HepG2 (cell line): ENCODE results near the gene DIPK1A. TPM values are rescaled to one million over a fixed set of nuclear protein-coding genes. Genes with fewer than 3 reads are reported as not detected.

ENCODE experiments used
- ATAC-seq: fragments of 200-7000 bp; cut with Tn5 transposase; 3 replicates; pipeline ENCODE4 v1.9.1; 2020; ENCODE audit warnings: mild to moderate bottlenecking, moderate library complexity
- BruUV-seq: library from RNA; stranded (reverse); fragments of 400-500 nt; replicated peaks from 2 replicates; lab custom pipeline; 2021; lab: Mats Ljungman, UMichigan
- CTCF ChIA-PET: fragments of 300-600 bp; formaldehyde crosslinking; extraction: SDS; loops from one replicate; lab custom pipeline; 2021; ENCODE audit warnings: low total read pairs, inconsistent platforms, low intra/inter-chr PET ratio; lab: Yijun Ruan, JAX
- POLR2A ChIA-PET: fragments of 350-600 bp; sonication (Branson Sonifier 250); formaldehyde crosslinking; loops from one replicate; lab custom pipeline; 2020; ENCODE audit warnings: antibody characterized with exemption, inconsistent platforms; lab: Yijun Ruan, JAX
- DNase-seq: peaks from one replicate; pipeline ENCODE4 v3.0.0-alpha.2; 2015; ENCODE audit warnings: low spot score
- FAIRE-seq: peaks from 3 replicates; lab custom pipeline; 2011; peaks lifted over from hg19 to GRCh38; lab: Jason Lieb, UNC
- H2AFZ ChIP-seq: one replicate; pipeline ENCODE4 v1.6.1; 2011; ENCODE audit warnings: low read length, inconsistent platforms
- H3K27ac ChIP-seq: fragments of 300-600 bp; 3 replicates; pipeline ENCODE4 v1.8.0; 2011; ENCODE audit warnings: mixed run types, mild to moderate bottlenecking, mixed read lengths, low read length, inconsistent platforms; ENCODE audit not compliant: insufficient read depth; ENCODE audit errors: extremely low read length
- H3K27me3 ChIP-seq, 2 experiments: fragments of 200-600 bp in 1 of 2; 2 replicates in 1 of 2; 3 replicates in 1 of 2; pipeline versions ENCODE4 v1.6.0 to v1.8.0; 2011; ENCODE audit warnings: low read length in 2 of 2, mild to moderate bottlenecking in 2 of 2, moderate library complexity in 2 of 2, inconsistent platforms in 1 of 2; ENCODE audit not compliant: insufficient read depth in 2 of 2, control insufficient read depth in 1 of 2
- H3K36me3 ChIP-seq, 2 experiments: fragments of 200-600 bp in 1 of 2; replicated peaks in 1 of 2; 2 replicates in 1 of 2; 3 replicates in 1 of 2; pipeline versions ENCODE4 v1.5.1 to v1.8.0; 2011; ENCODE audit warnings: low read length in 2 of 2, inconsistent platforms in 1 of 2; ENCODE audit not compliant: insufficient read depth in 2 of 2, control insufficient read depth in 1 of 2
- H3K4me1 ChIP-seq: 2 replicates; pipeline ENCODE4 v1.5.1; 2012; ENCODE audit warnings: low read length, inconsistent platforms; ENCODE audit not compliant: insufficient read depth
- H3K4me2 ChIP-seq: 2 replicates; pipeline ENCODE4 v1.6.0; 2011; ENCODE audit warnings: low read depth, low read length, inconsistent platforms
- H3K4me3 ChIP-seq, 3 experiments: fragments of 200-600 bp in 1 of 3; sonication (generic), shearing (Covaris generic) in 1 of 3; replicated peaks in 1 of 3; 2 replicates each; pipeline ENCODE4 v1.5.1; 2011 to 2016; ENCODE audit warnings: low read length in 3 of 3, inconsistent platforms in 2 of 3, low read depth in 2 of 3, mild to moderate bottlenecking in 2 of 3, control low read depth in 1 of 3, mixed read lengths in 1 of 3; ENCODE audit not compliant: insufficient read depth in 1 of 3
- H3K79me2 ChIP-seq: one replicate; pipeline ENCODE4 v1.6.1; 2011; ENCODE audit warnings: low read length, inconsistent platforms; ENCODE audit not compliant: insufficient read depth
- H3K9ac ChIP-seq: 2 replicates; pipeline ENCODE4 v1.6.0; 2011; ENCODE audit warnings: mild to moderate bottlenecking, low read depth, low read length, inconsistent platforms; ENCODE audit not compliant: insufficient read depth
- H3K9me3 ChIP-seq: 2 replicates; pipeline ENCODE4 v1.5.1; 2012; ENCODE audit warnings: mild to moderate bottlenecking, low read length
- H4K20me1 ChIP-seq: 2 replicates; pipeline ENCODE4 v1.6.0; 2011; ENCODE audit warnings: inconsistent platforms, mild to moderate bottlenecking, low read length, moderate library complexity; ENCODE audit not compliant: insufficient read depth
- AGO2 ChIP-seq: fragments of 200-400 bp; formaldehyde crosslinking; optimal IDR thresholded peaks from 2 replicates; pipeline ENCODE3; 2017; ENCODE audit warnings: mild to moderate bottlenecking, low read depth, low read length, moderate library complexity
- PAF1 ChIP-seq: IDR thresholded peaks from 2 replicates; pipeline ENCODE4 v1.6.1; 2016; ENCODE audit warnings: missing genetic modification reagents, missing compliant biosample characterization
- POLR2AphosphoS2 ChIP-seq: IDR thresholded peaks from 2 replicates; pipeline ENCODE4 v1.6.1; 2011; ENCODE audit warnings: low read depth, low read length, improper control_type of control experiment
- POLR2G ChIP-seq: fragments of 200-400 bp; formaldehyde crosslinking; IDR thresholded peaks from 2 replicates; pipeline ENCODE4 v1.6.1; 2018; ENCODE audit warnings: mild to moderate bottlenecking, low read depth, low read length, moderate library complexity
- RBFOX2 ChIP-seq: fragments of 200-400 bp; formaldehyde crosslinking; IDR thresholded peaks from 2 replicates; pipeline ENCODE4 v1.6.1; 2017; ENCODE audit warnings: low read depth, mild to moderate bottlenecking, low read length
- RBM22 ChIP-seq: fragments of 200-400 bp; formaldehyde crosslinking; optimal IDR thresholded peaks from 2 replicates; pipeline ENCODE3; 2017; ENCODE audit warnings: mild to moderate bottlenecking, low read length, moderate library complexity
- ZNF17 ChIP-seq: sonication (generic); formaldehyde crosslinking; IDR thresholded peaks from 2 replicates; pipeline ENCODE4 v1.5.0; 2020; ENCODE audit warnings: mild to moderate bottlenecking, missing genetic modification reagents
- ZNF761 ChIP-seq: sonication (generic); formaldehyde crosslinking; conservative IDR thresholded peaks from 2 replicates; pipeline ENCODE4 v1.4.0; 2020; ENCODE audit warnings: mild to moderate bottlenecking, missing genetic modification reagents
- WGBS: methylation state at CpG from one replicate; pipeline ENCODE4 v1.1.6; 2017; ENCODE audit warnings: low lambda C conversion rate; 5-methylcytosine and 5-hydroxymethylcytosine counted together
- in situ Hi-C: cut with HindIII; loops from 2 replicates; pipeline ENCODE4 v1.10.0; 2017; ENCODE audit warnings: low pct_unique_long_range_greater_than_20kb; ENCODE audit not compliant: extremely low pct_ligation_motif_present
- intact Hi-C: fragments of 100-400 bp; cut with micrococcal nuclease; formaldehyde crosslinking; loops from one replicate; pipeline ENCODE4 v1.10.0; 2022; ENCODE audit not compliant: unreplicated experiment
- polyA plus RNA-seq, 8 experiments: library from polyadenylated mRNA; depleted of rRNA in 3 of 8; stranded (reverse) in 7 of 8; unstranded in 1 of 8; fragments of >200 nt; fragmentation: Illumina TruSeq in 4 of 8; extraction: Trizol in 4 of 8; gene quantifications; 2 replicates each; pipeline versions ENCODE4 v1.2.1 to v1.2.3, GENCODE V29; 2011 to 2016; ENCODE audit warnings: low read depth in 4 of 8, missing spikeins in 1 of 8, mixed read lengths in 1 of 8; ENCODE audit not compliant: insufficient read depth in 1 of 8
- total RNA-seq, 5 experiments: library from RNA; depleted of rRNA; stranded (reverse); fragments of >200 nt; fragmentation: Illumina TruSeq; extraction: Trizol; gene quantifications; 2 replicates each; pipeline ENCODE4 v1.2.3, GENCODE V29; 2016; ENCODE audit warnings: low read depth in 1 of 5
- TF ChIP-seq, protein P1 (sequence below): sonication (generic); formaldehyde crosslinking; IDR thresholded peaks from 2 replicates; pipeline ENCODE4 v1.8.1; 2023; ENCODE audit warnings: missing genetic modification reagents, mild to moderate bottlenecking, borderline replicate concordance
- TF ChIP-seq, protein P2 (sequence below): sonication (generic); formaldehyde crosslinking; IDR thresholded peaks from 2 replicates; pipeline ENCODE4 v1.5.1; 2020; ENCODE audit warnings: missing genetic modification reagents, mild to moderate bottlenecking, borderline replicate concordance

Gene DIPK1A
- total and polyA plus RNA-seq, 2 of the 13 experiments (the other 11 are each of a cell fraction or from before 2014, with no cell fraction given), result 8.4 TPM

DNA sequence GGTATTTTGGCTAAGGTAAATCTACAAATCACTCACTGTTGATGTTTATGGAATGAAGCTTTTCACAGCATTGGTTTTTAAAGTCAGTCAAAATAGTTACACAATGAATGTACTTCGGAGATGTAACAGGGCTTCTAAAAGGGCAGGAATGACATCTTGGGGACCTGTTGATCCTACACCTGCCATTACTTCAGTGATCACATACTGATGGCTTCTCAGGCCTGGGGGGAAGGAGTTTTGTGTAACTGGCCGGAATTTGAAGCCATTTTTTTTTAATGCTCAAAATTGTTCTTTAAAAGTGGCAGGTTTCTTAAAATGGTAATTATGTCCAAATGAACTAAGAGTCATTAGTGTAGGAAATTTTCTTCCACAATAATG is 118.2 kb downstream of the DIPK1A start:
- no peaks in the 10 kb centered on the region for H3K27me3 ChIP-seq
- H3K4me1 ChIP-seq, result peaks cover 21% of the 10 kb centered on the region
- ATAC-seq (no peak), DNase-seq (no peak), FAIRE-seq (no peak)
- POLR2A ChIA-PET, result interaction anchor here (1.5 kb wide), 1 partner anchor 11 kb away, joined by 8 read pairs; the partner anchor contains the start of gene RPL5
- H3K36me3 ChIP-seq, result peaks cover 12 to 62% of the 10 kb centered on the region in 2 experiments
- H2AFZ ChIP-seq, result no peak overlapping the region
- in situ Hi-C loops, result no loop called here
- no TSS peak for BruUV-seq
- TF ChIP-seq PAF1, result peak; percentile 37; the same call in 1 of the 2 replicates
- peak; percentile 25 for TF ChIP-seq AGO2
- TF ChIP-seq, protein P1, sequence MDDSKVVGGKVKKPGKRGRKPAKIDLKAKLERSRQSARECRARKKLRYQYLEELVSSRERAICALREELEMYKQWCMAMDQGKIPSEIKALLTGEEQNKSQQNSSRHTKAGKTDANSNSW (CRISPR knock-in tag), result no peak
- TF ChIP-seq POLR2G, result 0 out of 2 replicates have a peak, but pooled peaks have one; percentile 3
- WGBS, result 46% methylated on average over 2 of the region's 2 CpGs
- intact Hi-C loops, result no loop called here
- no peak overlapping the region for H3K4me2 ChIP-seq
- H3K9me3 ChIP-seq, result no peaks in the 10 kb centered on the region
- no peak overlapping the region for H3K9ac ChIP-seq
- H3K4me3 ChIP-seq, result no peak overlapping the region
- CTCF ChIA-PET, result no interaction called here
- H4K20me1 ChIP-seq, result peaks cover 35% of the 10 kb centered on the region
- peaks cover 24% of the 10 kb centered on the region for H3K79me2 ChIP-seq
- H3K27ac ChIP-seq, result no peak overlapping the region

DNA sequence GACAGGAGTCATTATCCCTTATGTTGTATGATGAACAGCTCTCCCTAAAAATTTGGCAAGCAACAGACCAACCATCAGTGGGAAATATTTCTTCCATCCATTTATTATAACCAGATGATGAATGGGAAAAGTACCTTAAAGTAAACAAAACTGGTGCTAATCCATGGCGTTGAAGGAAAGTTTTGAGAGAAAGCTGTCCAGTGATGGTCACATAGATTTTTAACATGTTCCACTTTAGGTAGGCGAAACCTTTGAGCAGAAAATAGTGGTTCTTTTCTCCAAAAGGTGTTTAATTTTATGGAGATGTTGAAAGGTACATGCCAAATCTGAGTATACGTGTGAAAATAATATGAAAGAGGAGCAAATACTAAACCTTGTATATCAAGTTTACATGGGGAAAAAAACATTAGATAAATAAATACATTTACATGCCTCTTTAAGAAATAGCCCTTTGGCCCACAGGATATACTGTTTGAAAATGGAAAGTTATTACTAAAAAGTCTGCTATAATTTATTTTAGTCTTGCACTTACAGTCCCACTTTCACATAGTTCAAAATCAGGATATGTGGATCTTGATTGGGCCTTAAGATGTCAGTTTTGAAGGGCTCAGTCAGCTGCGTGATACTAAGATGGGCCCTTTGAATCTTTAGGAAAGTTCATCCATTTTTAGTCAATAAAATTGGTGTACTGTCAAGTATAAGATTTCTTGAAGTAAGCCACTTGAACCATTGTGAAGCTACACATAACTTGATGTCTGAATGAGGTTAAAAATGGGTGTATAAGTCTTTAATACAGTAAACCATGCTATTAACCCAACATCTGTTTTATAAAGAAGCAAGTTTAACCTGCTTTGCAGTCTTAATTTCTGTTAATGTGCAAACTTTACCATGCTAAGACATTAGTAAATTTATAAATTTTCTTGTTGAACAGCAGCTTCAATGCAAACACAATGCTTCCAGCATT is 118.9 kb downstream of the DIPK1A start:
- H4K20me1 ChIP-seq, result peaks cover 41% of the 10 kb centered on the region
- peaks cover 12 to 68% of the 10 kb centered on the region in 2 experiments for H3K36me3 ChIP-seq
- H3K9me3 ChIP-seq, result no peaks in the 10 kb centered on the region
- TF ChIP-seq POLR2AphosphoS2 (0 out of 2 replicates have a peak, but pooled peaks have one; percentile 20), AGO2 (peak; percentile 77), RBM22 (peak; percentile 84), ZNF761 (no peak), POLR2G (peak; percentile 48; the same call in 1 of the 2 replicates), ZNF17 (CRISPR knock-in tag) (no peak), RBFOX2 (peak; percentile 72), PAF1 (peak; percentile 85; the same call in 1 of the 2 replicates)
- TF ChIP-seq, protein P2, sequence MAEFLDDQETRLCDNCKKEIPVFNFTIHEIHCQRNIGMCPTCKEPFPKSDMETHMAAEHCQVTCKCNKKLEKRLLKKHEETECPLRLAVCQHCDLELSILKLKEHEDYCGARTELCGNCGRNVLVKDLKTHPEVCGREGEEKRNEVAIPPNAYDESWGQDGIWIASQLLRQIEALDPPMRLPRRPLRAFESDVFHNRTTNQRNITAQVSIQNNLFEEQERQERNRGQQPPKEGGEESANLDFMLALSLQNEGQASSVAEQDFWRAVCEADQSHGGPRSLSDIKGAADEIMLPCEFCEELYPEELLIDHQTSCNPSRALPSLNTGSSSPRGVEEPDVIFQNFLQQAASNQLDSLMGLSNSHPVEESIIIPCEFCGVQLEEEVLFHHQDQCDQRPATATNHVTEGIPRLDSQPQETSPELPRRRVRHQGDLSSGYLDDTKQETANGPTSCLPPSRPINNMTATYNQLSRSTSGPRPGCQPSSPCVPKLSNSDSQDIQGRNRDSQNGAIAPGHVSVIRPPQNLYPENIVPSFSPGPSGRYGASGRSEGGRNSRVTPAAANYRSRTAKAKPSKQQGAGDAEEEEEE (CRISPR knock-in tag), result no peak
- no peak for DNase-seq
- H3K4me3 ChIP-seq, result no peak overlapping the region
- FAIRE-seq, result no peak
- in situ Hi-C loops, result no loop called here
- H3K4me2 ChIP-seq, result no peak overlapping the region
- ChIA-PET POLR2A (interaction anchor here (1.3 to 1.5 kb wide), 2 partner anchors 10 kb away, joined by 7 to 8 read pairs; partner anchors contain the start of gene RPL5), CTCF (no interaction called here)
- H3K27ac ChIP-seq, result no peak overlapping the region
- intact Hi-C loops, result no loop called here
- 99% methylated on average over 4 of the region's 4 CpGs for WGBS
- H2AFZ ChIP-seq, result no peak overlapping the region
- TSS peak; percentile 44 for BruUV-seq
- no peak for ATAC-seq
- H3K4me1 ChIP-seq, result peaks cover 28% of the 10 kb centered on the region
- no peak overlapping the region for H3K9ac ChIP-seq
- peaks cover 30% of the 10 kb centered on the region for H3K79me2 ChIP-seq
- no peaks in the 10 kb centered on the region for H3K27me3 ChIP-seq
